Activated CD4-positive, CD25-positive, alpha-beta regulatory T cell treated with anti-CD3 and anti-CD28 coated beads, Interleukin-2, amount 50 U/mL, for 24 hours (primary cell): ENCODE data around the gene IGF2BP1.

ENCODE experiments used
- ATAC-seq, 2 donors: fragments of 150-1000 bp; cut with Tn5 transposase; one replicate each; pipeline ENCODE4 v1.10.0; 2021; ENCODE audit warnings: mild to moderate bottlenecking in 1 of 2, moderate library complexity in 1 of 2

IGF2BP1 gene

GRCh38 chr17:49104511-49105074 lies 107.4 kb downstream of the IGF2BP1 start:
- no peak for ATAC-seq
